Measurements from ENCODE around the gene SLC29A2. TPM values are rescaled to one million over a fixed set of nuclear protein-coding genes. Genes with fewer than 3 reads are reported as not detected.

The SLC29A2 gene
- total RNA-seq, 1 experiment from 2014 or later: 40.4 TPM

DNA sequence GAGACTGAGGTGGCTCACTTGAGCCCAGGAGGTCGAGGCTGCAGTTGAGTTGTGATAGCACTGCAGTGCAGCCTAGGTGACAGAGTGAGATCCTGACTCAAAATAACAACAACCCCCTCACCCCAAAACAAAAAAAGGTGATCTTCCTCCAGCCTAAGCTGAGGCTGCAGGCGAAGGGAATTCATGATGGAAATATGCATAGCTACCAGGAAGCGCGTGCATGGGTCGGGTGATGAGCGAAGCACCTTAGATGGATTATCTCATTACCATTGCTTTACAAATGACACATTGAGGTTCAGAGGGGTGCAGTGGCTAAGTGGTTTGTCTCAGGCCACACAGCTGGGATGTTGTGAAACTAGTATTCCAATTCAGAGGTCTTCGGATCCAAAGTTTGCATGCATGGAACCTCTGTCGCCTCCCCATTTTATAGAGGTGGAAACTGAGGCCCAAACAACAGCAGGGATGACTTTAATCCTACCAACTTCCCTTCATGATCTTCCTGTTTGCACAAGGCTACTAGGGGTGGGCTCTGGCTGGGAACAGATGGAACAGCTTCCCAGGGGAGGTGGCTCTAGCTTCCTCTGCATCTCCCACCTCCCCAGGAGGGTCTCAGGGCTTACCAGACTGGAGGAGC lies 4.6 kb downstream of the SLC29A2 start:
- no peaks in the 10 kb centered on the region for H3K9me3 Mint-ChIP-seq (ENCODE audit: low read depth, unreplicated experiment)
- H3K36me3 Mint-ChIP-seq (ENCODE audit: insufficient read depth, unreplicated experiment): peaks cover 79% of the 10 kb centered on the region
- intact Hi-C loops (cut with micrococcal nuclease; ENCODE audit: unreplicated experiment): no loop called here
- H3K27ac Mint-ChIP-seq (ENCODE audit: unreplicated experiment): no peak overlapping the region
- peaks cover 12% of the 10 kb centered on the region for H3K4me1 Mint-ChIP-seq (ENCODE audit: low read depth, unreplicated experiment)
- DNase-seq: no peak
- H3K27me3 Mint-ChIP-seq (ENCODE audit: unreplicated experiment): no peaks in the 10 kb centered on the region
- CTCF ChIA-PET: no interaction called here
- TF ChIP-seq, protein P1, sequence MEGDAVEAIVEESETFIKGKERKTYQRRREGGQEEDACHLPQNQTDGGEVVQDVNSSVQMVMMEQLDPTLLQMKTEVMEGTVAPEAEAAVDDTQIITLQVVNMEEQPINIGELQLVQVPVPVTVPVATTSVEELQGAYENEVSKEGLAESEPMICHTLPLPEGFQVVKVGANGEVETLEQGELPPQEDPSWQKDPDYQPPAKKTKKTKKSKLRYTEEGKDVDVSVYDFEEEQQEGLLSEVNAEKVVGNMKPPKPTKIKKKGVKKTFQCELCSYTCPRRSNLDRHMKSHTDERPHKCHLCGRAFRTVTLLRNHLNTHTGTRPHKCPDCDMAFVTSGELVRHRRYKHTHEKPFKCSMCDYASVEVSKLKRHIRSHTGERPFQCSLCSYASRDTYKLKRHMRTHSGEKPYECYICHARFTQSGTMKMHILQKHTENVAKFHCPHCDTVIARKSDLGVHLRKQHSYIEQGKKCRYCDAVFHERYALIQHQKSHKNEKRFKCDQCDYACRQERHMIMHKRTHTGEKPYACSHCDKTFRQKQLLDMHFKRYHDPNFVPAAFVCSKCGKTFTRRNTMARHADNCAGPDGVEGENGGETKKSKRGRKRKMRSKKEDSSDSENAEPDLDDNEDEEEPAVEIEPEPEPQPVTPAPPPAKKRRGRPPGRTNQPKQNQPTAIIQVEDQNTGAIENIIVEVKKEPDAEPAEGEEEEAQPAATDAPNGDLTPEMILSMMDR (IDR thresholded peaks at IDR 0.05; ENCODE audit: unreplicated experiment): no peak
- BruUV-seq (replicated peaks): no TSS peak
- H3K4me3 Mint-ChIP-seq (ENCODE audit: low read depth, unreplicated experiment): no peak overlapping the region

DNA sequence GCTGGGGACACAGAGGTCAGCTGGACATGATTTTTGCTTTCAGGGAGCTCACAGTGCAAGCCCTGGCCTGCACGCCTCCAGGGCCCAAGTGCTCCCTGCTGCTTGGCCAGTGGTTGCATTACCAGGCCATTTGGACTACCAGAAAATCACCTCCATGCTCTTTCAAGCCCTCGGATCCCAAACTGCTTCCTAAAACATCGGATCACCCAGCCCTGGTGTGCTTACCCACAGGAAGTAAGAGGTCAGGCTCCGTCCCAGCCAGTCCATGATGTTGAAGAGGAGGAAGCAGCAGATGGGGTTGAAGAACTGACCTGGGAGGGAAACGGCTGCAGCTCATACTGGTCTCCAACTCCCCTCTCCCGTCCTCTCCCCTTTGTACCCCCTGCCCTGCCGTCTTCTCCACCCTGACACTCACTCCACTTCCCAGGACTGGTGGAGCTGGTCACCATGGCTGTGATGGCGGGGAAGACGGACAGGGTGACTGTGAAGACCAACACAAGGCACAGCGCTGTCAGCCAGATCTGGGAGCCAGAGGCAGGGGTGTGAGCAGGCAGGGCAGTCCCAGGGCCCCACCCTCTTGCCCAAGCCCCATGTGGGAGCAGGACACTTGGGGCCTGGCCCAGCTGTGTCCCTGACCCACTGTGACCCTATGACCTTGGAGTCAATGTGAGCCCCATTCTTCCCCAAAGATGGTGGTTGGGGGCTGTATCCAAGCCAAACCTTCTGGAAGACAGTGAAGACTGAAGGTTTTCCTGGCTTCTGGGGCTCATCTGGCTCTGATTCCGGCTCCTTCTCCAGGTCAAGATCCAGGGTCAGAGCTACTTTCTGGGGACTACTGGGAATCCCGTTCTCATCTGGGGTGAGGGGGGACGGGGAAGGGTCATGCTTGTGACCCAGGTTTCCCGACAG lies 5.6 kb downstream of the SLC29A2 start:
- intact Hi-C loops (cut with micrococcal nuclease; ENCODE audit: unreplicated experiment): no loop called here
- TF ChIP-seq, protein P1 (IDR thresholded peaks at IDR 0.05; ENCODE audit: unreplicated experiment): no peak
- no peak for DNase-seq
- Mint-ChIP-seq H3K27ac (ENCODE audit: unreplicated experiment) (no peak overlapping the region), H3K27me3 (ENCODE audit: unreplicated experiment) (no peaks in the 10 kb centered on the region), H3K4me3 (ENCODE audit: low read depth, unreplicated experiment) (no peak overlapping the region), H3K4me1 (ENCODE audit: low read depth, unreplicated experiment) (peaks cover 12% of the 10 kb centered on the region), H3K9me3 (ENCODE audit: low read depth, unreplicated experiment) (no peaks in the 10 kb centered on the region), H3K36me3 (ENCODE audit: insufficient read depth, unreplicated experiment) (peaks cover 79% of the 10 kb centered on the region)
- no TSS peak for BruUV-seq (replicated peaks)
- CTCF ChIA-PET: interaction anchor here (0.6 kb wide), 1 partner anchor 114 kb away, joined by 3 read pairs; the partner anchor contains the start of gene DPP3

DNA sequence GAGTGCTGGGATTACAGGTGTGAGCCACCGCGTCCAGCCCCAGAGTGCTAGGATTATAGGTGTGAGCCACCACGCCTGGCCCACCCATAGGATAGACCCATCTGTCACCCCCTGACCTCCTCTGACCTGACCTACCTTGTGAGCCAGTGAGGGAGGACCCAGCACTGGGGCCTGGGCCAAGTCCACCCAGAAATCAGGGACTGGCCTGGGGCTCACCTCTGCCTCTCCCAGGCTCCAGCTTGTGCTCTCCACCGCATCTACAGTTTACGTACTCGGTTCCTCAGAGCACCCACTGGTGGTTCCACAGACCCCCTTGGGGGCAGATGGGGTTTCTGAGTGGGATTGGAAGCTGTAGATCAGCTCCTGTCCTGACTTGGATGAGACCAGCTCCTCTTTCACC lies 6.4 kb downstream of the SLC29A2 start:
- intact Hi-C loops (cut with micrococcal nuclease; ENCODE audit: unreplicated experiment): no loop called here
- Mint-ChIP-seq H3K4me1 (ENCODE audit: low read depth, unreplicated experiment) (peaks cover 8% of the 10 kb centered on the region), H3K27ac (ENCODE audit: unreplicated experiment) (no peak overlapping the region)

DNA sequence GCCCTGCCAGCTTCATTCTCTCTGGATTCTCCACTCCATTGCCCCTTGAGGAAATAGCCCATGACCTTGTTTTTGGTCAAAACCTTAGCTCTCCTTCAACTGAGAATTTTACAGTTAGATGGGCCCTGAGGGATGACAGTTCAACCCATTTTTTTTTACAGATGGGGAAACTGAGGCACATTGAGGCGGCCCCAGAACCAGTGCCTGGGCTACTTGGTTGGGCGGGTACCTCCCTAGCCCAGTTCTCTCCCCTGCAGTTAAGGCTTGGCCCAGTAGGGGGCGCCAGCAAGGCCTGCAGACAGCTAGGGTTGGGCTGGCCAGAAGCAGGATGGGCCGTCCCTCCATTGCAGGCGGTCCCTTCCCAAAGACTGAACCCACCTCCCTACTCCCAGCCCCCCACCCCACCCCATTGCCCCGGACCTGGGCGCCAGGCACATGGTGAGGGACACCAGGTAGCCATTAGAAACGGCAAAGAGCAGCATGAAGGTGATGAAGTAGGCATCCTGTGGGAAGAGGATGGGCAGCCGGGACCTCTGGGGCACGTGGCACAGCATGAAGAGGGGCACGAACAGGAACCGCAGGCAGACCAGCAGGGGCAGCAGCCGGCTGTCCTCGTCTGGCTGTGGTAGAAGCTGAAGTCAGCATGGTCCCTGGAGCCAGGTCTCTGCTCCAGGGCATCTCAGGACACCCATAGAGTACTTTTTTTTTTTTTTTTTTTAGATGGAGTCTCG lies 7.6 kb downstream of the SLC29A2 start:
- intact Hi-C loops (cut with micrococcal nuclease; ENCODE audit: unreplicated experiment): no loop called here
- TF ChIP-seq, protein P1 (IDR thresholded peaks at IDR 0.05; ENCODE audit: unreplicated experiment): peak; percentile 93
- CTCF ChIA-PET: no interaction called here
- H3K27ac Mint-ChIP-seq (ENCODE audit: unreplicated experiment): no peak overlapping the region
- peak; percentile 75 for DNase-seq
- no peaks in the 10 kb centered on the region for H3K9me3 Mint-ChIP-seq (ENCODE audit: low read depth, unreplicated experiment)
- H3K36me3 Mint-ChIP-seq (ENCODE audit: insufficient read depth, unreplicated experiment): peaks cover 76% of the 10 kb centered on the region
- H3K4me3 Mint-ChIP-seq (ENCODE audit: low read depth, unreplicated experiment): no peak overlapping the region
- no peaks in the 10 kb centered on the region for H3K27me3 Mint-ChIP-seq (ENCODE audit: unreplicated experiment)
- H3K4me1 Mint-ChIP-seq (ENCODE audit: low read depth, unreplicated experiment): no peaks in the 10 kb centered on the region
- no TSS peak for BruUV-seq (replicated peaks)

More for the DNA sequence above, 6.4 kb downstream of the SLC29A2 start:
- H3K36me3 Mint-ChIP-seq (ENCODE audit: insufficient read depth, unreplicated experiment): peaks cover 79% of the 10 kb centered on the region
- no TSS peak for BruUV-seq (replicated peaks)
- no peaks in the 10 kb centered on the region for H3K27me3 Mint-ChIP-seq (ENCODE audit: unreplicated experiment)
- H3K9me3 Mint-ChIP-seq (ENCODE audit: low read depth, unreplicated experiment): no peaks in the 10 kb centered on the region
- DNase-seq: no peak
- CTCF ChIA-PET: no interaction called here
- TF ChIP-seq, protein P1 (IDR thresholded peaks at IDR 0.05; ENCODE audit: unreplicated experiment): no peak
- no peak overlapping the region for H3K4me3 Mint-ChIP-seq (ENCODE audit: low read depth, unreplicated experiment)
